Sigmoid colon (tissue), 7 donors: ENCODE data around the gene TMEM18. TPM values are rescaled to one million over a fixed set of nuclear protein-coding genes. Genes with fewer than 3 reads are reported as not detected.

Experiments used
- DNase-seq: peaks from one replicate; pipeline ENCODE4 v3.0.0-alpha.2; 2019
- H3K27ac ChIP-seq, 4 donors: fragments of 200-600 bp; sonication (generic); one replicate each; pipeline ENCODE4 v1.5.1; 2016 to 2019; ENCODE audit warnings: mild to moderate bottlenecking in 1 of 4
- H3K27me3 ChIP-seq, 3 donors: fragments of 200-600 bp; sonication (generic); one replicate each; pipeline ENCODE4 v1.5.1; 2019; ENCODE audit warnings: mild to moderate bottlenecking in 1 of 3
- H3K36me3 ChIP-seq, 4 donors: fragments of 200-600 bp; sonication (generic); one replicate each; pipeline ENCODE4 v1.5.1; 2016 to 2019
- H3K4me1 ChIP-seq, 4 donors: fragments of 200-600 bp; sonication (generic); one replicate each; pipeline ENCODE4 v1.5.1; 2017 to 2019
- H3K4me3 ChIP-seq, 4 donors: fragments of 200-600 bp; sonication (generic); one replicate each; pipeline ENCODE4 v1.5.1; 2017 to 2019; ENCODE audit warnings: mild to moderate bottlenecking in 2 of 4, moderate library complexity in 1 of 4
- H3K9me3 ChIP-seq, 4 donors: fragments of 200-600 bp in 3 of 4; sonication (generic) in 3 of 4; one replicate each; pipeline versions ENCODE4 v1.5.1 to v1.6.1; 2013 to 2019
- EP300 ChIP-seq, 4 donors: sonication (generic); formaldehyde crosslinking; IDR thresholded peaks; one replicate each; pipeline ENCODE4 v1.6.1; 2017; ENCODE audit warnings: antibody characterized with exemption in 4 of 4
- POLR2A ChIP-seq, 2 donors: fragments of 450-650 bp; IDR thresholded peaks; one replicate each; pipeline ENCODE4 v1.6.1; 2016; ENCODE audit warnings: antibody characterized with exemption in 2 of 2, mild to moderate bottlenecking in 2 of 2, moderate library complexity in 2 of 2
- POLR2AphosphoS5 ChIP-seq, 4 donors: sonication (generic); formaldehyde crosslinking; IDR thresholded peaks; one replicate each; pipeline ENCODE4 v1.6.1; 2017; ENCODE audit warnings: antibody characterized with exemption in 4 of 4
- WGBS, 2 donors: extraction: QIAGEN DNeasy Blood & Tissue Kit; methylation state at CpG; one replicate each; pipeline ENCODE4 v1.1.7; 2013; 5-methylcytosine and 5-hydroxymethylcytosine counted together
- intact Hi-C: fragments of 100-400 bp; cut with DNase I; formaldehyde crosslinking; loops from one replicate; pipeline ENCODE4 v1.15.1; 2023
- polyA plus RNA-seq, 3 donors: library from polyadenylated mRNA; stranded (reverse); fragments of 200-250 nt; gene quantifications; one replicate each; pipeline ENCODE4 v1.2.3, GENCODE V29; 2013
- total RNA-seq, 4 donors: library from RNA; depleted of rRNA; stranded (reverse); fragments of >200 nt; gene quantifications; one replicate each; pipeline ENCODE4 v1.1.0, GENCODE V29; 2016
- TF ChIP-seq, protein P1 (sequence below), 4 experiments: fragments of 450-650 bp in 3 of 4; fragments of 200-600 bp in 1 of 4; IDR thresholded peaks; one replicate each; pipeline ENCODE4 v1.5.1; 2016 to 2019; ENCODE audit warnings: antibody characterized with exemption in 4 of 4, mild to moderate bottlenecking in 3 of 4, moderate library complexity in 2 of 4
- donor health status: healthy with polysubstance abuse.
- donor health status: Bipolar disorder and iron deficiency.
- donor health status: healthy.

The TMEM18 gene
- total and polyA plus RNA-seq, 7 donors = 10.6 to 26.8 (median 22.7) TPM

DNA sequence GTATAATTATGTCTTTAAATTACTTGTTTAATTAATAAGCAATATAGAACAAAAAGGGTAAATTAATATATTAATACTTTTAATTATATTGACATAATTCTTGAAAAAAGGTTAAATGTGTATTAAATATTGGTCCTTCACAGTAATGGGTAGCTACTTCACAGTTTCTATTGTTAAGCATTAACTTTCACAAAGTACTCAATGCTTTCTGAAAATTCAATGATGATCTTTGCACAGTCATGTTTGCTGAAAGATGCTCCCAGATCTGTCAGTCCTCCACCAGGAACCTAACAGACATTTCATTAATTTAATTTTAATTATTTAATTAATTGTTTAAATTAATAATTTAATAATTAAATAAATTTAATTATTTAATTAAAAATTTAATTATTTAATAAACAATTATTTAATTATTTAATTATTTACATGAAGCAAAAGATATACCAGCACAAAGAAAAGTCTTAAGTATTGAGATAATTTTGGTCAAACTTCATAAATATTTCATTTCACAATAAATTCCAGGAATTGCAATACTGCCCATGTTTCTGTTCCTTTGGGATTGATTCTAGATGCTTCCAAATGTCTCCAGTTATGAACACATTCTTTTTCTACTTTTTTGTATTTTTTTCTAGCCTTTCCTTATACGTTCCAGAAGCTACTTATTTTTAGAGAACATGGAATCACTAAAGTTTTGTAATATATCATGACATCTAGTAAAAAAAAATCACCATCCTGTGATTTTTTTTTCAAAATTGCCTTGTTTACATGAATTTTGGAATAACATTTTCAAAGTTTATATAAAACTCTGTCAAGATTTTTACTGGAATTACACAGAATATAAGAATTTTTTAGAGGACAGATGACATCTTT, 46.5 kb downstream of the TMEM18 start:
- TF ChIP-seq, protein P1, sequence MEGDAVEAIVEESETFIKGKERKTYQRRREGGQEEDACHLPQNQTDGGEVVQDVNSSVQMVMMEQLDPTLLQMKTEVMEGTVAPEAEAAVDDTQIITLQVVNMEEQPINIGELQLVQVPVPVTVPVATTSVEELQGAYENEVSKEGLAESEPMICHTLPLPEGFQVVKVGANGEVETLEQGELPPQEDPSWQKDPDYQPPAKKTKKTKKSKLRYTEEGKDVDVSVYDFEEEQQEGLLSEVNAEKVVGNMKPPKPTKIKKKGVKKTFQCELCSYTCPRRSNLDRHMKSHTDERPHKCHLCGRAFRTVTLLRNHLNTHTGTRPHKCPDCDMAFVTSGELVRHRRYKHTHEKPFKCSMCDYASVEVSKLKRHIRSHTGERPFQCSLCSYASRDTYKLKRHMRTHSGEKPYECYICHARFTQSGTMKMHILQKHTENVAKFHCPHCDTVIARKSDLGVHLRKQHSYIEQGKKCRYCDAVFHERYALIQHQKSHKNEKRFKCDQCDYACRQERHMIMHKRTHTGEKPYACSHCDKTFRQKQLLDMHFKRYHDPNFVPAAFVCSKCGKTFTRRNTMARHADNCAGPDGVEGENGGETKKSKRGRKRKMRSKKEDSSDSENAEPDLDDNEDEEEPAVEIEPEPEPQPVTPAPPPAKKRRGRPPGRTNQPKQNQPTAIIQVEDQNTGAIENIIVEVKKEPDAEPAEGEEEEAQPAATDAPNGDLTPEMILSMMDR (IDR thresholded peaks at IDR 0.05) = no peak
- no peak for TF ChIP-seq POLR2AphosphoS5 (IDR thresholded peaks at IDR 0.05)
- no peak for TF ChIP-seq EP300 (IDR thresholded peaks at IDR 0.05)
- no peak for TF ChIP-seq POLR2A (IDR thresholded peaks at IDR 0.05)
- no peaks in the 10 kb centered on the region for H3K36me3 ChIP-seq
- H3K9me3 ChIP-seq = peaks cover 0 to 2% (median 0%) of the 10 kb centered on the region in 4 donors
- WGBS, 2 donors = 0% methylated on average over 1 of the region's 1 CpG
- H3K4me1 ChIP-seq = no peaks in the 10 kb centered on the region
- no peak for DNase-seq
- intact Hi-C loops = no loop called here
- H3K27ac ChIP-seq = no peak overlapping the region
- H3K27me3 ChIP-seq = no peaks in the 10 kb centered on the region
- H3K4me3 ChIP-seq = no peak overlapping the region

- intact Hi-C loops = no loop called here
- Histone ChIP-seq H3K9me3 (peaks cover 0 to 2% (median 0%) of the 10 kb centered on the region in 4 donors), H3K27me3 (no peaks in the 10 kb centered on the region), H3K4me3 (no peak overlapping the region), H3K4me1 (no peaks in the 10 kb centered on the region), H3K36me3 (no peaks in the 10 kb centered on the region), H3K27ac (no peak overlapping the region)
- WGBS, 2 donors = 28 to 40% methylated on average over 2 of the region's 2 CpGs
- TF ChIP-seq, protein P1 (IDR thresholded peaks at IDR 0.05) = no peak
- TF ChIP-seq POLR2AphosphoS5 (IDR thresholded peaks at IDR 0.05) (no peak), EP300 (IDR thresholded peaks at IDR 0.05) (no peak), POLR2A (IDR thresholded peaks at IDR 0.05) (no peak)
- no peak for DNase-seq
Observed at GRCh38 chr2:629961-630360, 47.2 kb downstream of the TMEM18 start.

DNA sequence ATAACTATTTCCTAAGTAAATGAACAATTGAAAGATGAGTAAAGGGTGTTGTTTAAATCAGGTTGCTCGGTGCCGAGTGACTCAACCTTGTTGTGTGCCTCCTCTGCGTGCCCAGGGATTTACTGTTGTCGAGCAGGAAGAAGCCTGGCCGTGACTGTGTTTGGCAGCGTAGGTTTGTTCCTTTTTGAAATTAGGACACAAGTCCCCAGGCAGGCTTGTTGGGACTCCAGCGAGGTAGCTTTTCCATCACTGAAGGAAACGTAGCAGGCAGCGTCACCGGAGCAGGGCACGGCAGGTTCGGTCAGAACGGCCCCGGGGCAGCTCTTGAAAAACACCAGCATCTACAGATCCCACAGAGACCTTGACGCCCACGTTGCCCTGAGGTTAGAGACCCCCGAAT, 48.6 kb downstream of the TMEM18 start:
- no peak overlapping the region for H3K4me3 ChIP-seq
- no peak overlapping the region for H3K27ac ChIP-seq
- intact Hi-C loops = no loop called here
- H3K36me3 ChIP-seq = no peaks in the 10 kb centered on the region
- TF ChIP-seq EP300 (IDR thresholded peaks at IDR 0.05) = no peak
- TF ChIP-seq, protein P1 (IDR thresholded peaks at IDR 0.05) = no peak
- TF ChIP-seq POLR2AphosphoS5 (IDR thresholded peaks at IDR 0.05) = no peak
- TF ChIP-seq POLR2A (IDR thresholded peaks at IDR 0.05) = no peak
- WGBS, 2 donors = 75 to 81% methylated on average over 17 of the region's 17 CpGs
- no peaks in the 10 kb centered on the region for H3K4me1 ChIP-seq
- H3K27me3 ChIP-seq = no peaks in the 10 kb centered on the region
- H3K9me3 ChIP-seq = peaks cover 0 to 2% (median 0%) of the 10 kb centered on the region in 4 donors
- DNase-seq = no peak

DNA sequence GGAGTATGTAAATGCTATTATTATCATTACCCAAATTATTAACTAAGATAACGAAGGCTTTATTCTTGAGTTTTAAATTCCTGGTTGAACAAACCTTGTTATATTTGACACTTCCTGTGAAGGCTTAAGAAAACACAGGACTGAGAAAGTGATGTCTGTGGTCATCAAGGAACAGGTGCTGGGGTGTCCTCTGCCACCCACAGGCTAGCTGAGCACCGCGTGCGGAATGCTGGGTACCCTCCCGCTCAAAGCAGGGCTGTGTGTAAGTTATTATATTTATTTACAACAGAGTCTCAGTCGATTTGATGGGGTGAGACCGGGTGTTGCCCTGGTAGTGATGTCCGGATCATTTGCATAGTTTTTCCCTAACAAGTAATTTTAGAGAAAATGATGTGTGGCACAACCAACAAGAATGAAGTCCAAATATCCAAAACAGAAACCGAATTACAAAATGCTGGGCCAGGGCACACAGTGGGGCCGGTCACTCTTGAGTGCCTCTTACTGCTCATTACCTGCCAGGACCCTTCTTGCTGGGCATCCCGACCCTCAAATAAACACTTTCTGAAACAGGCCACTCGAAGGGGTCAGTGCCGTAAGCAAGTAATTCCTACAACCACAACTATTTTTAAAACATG, 49.2 kb downstream of the TMEM18 start:
- no peak for DNase-seq
- no peaks in the 10 kb centered on the region for H3K4me1 ChIP-seq
- 82 to 89% methylated on average over 13 of the region's 13 CpGs for WGBS, 2 donors
- H3K4me3 ChIP-seq = no peak overlapping the region
- intact Hi-C loops = no loop called here
- no peak overlapping the region for H3K27ac ChIP-seq
- H3K27me3 ChIP-seq = no peaks in the 10 kb centered on the region
- TF ChIP-seq POLR2A (IDR thresholded peaks at IDR 0.05) = no peak
- H3K9me3 ChIP-seq = peaks cover 0 to 2% (median 0%) of the 10 kb centered on the region in 4 donors
- no peaks in the 10 kb centered on the region for H3K36me3 ChIP-seq

GRCh38 chr2:627340-627709, 49.9 kb downstream of the TMEM18 start:
- Histone ChIP-seq H3K4me1 (no peaks in the 10 kb centered on the region), H3K27ac (no peak overlapping the region), H3K4me3 (no peak overlapping the region), H3K9me3 (peaks cover 0 to 2% (median 0%) of the 10 kb centered on the region in 4 donors), H3K36me3 (no peaks in the 10 kb centered on the region), H3K27me3 (no peaks in the 10 kb centered on the region)
- no peak for DNase-seq
- intact Hi-C loops = no loop called here
- 93 to 94% methylated on average over 9 of the region's 9 CpGs for WGBS, 2 donors
- TF ChIP-seq POLR2A (IDR thresholded peaks at IDR 0.05) (no peak), EP300 (IDR thresholded peaks at IDR 0.05) (no peak), POLR2AphosphoS5 (IDR thresholded peaks at IDR 0.05) (no peak)
- TF ChIP-seq, protein P1 (IDR thresholded peaks at IDR 0.05) = no peak
